Activated CD4-positive, alpha-beta T cell treated with anti-CD3 and anti-CD28 coated beads, Interleukin-2, Interleukin-6, amounts not matched to agents 100 ng/mL and 50 ng/mL, durations not matched to agents 16 hours and 8 hours (primary cell): Measurements from ENCODE around the gene ENOX2.
"Not testable (repeated sequence)": the region's sequence is repeated elsewhere in the genome, so short reads cannot be mapped to it uniquely, and the experiment has no call there.

Experiments
- DNase-seq: peaks from one replicate; pipeline ENCODE4 v3.0.0-alpha.2; 2020

Gene ENOX2

DNA sequence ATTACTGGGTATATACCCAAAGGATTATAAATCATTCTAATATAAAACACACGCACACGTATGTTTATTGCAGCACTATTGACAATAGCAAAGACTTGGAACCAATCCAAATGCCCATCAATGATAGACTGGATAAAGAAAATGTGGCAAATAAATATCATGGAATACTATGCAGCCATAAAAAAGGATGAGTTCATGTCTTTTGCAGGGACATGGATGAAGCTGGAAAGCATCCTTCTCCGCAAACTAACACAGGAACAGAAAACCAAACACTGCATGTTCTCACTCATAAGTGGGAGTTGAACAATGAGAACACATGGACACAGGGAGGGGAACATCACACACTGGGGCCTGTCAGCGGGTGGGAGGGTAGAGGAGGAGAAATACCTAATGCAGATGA is 83.6 kb downstream of the ENOX2 start:
- DNase-seq = not testable (repeated sequence)

DNA sequence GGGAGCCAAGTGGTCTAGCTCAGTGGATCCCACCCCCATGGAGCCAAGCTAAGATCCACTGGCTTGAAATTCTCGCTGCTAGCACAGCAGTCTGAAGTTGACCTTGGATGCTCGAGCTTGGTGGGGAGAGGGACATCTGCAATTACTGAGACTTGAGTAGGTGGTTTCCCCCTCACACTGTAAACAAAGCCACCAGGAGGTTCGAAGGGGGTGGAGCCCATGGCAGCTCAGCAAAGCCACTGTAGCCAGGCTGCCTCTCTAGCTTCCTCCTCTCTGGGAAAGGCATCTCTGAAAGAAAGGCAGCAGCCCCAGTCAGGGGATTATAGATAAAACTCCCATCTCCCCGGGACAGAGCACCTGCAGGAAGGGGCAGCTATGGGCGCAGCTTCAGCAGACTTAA is 89.1 kb downstream of the ENOX2 start:
- DNase-seq = not testable (repeated sequence)

DNA sequence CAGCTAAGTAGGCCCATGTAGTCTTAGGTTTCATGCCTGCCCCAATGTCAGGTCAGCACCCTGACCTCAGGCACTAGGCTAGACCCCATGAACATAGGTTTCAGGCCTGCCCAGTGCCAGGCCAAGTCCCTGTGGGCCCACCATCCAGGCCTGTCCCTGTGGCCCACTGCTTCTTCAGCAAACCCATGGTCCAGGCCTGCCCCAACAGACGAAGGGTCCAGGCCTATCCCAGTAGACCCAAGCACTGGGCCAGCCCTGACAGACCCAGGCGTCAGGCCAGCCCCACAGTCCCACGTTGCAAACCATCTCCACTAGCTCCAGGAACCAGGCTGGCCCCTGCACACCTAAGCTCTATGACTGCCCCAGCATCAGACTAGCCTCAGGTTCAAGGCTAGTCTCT is 92.4 kb downstream of the ENOX2 start:
- no peak for DNase-seq

DNA sequence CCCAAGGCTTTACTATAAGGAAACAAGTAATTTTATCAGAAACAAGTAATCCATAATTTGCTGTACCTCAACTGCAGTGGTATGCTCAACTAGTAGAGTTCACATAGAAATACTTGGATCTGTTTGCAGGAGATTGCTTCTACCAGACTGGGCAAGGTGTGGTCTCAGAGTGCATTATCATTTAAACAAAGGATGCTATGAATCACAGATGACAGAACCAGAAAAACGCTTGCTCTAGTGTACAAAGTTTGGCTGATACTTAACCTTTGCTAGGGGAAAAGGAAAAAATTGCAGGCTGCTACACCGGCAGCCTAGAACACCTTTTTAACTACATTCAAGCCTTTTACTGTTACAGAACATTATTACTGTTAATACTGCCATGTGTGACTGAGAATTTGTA is 97.1 kb downstream of the ENOX2 start:
- no peak for DNase-seq

DNA sequence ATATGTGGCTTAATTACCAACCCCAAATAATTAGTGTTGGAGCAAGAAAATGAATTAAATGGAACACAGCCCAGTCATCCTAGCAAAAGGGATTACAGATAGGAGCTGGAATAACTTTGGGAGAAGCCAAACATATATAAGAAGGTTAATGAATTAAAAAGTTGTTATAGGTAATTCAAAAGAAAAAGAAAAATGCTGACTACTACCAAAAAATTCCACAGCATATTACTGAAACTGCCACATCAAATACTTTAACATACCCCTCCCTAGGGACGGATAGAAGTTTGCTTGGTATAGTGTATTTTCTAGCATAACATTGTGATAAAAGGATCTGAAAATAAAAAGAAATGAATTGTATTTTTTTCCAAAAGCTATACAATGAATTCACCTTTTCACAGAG is 99.5 kb downstream of the ENOX2 start:
- no peak for DNase-seq

DNA sequence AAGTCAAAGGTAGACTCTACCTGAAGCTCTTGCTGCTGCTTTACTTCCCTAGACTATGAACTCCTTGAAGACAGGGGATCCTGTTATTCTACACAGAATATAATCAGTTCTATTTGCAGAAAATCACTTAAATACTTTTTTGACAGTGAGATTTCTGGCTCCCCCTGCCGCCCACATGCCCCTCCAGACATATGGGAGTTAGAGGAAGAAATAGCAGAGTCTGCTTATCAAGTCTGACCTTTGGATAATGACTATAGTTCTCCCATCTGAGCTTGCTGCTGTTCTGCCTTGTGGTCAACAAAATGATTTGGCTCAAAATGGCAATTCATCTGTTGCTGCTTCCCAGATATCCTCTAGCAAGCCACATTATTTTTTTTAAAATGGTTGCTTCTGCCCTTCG is 101.1 kb downstream of the ENOX2 start:
- DNase-seq = no peak

DNA sequence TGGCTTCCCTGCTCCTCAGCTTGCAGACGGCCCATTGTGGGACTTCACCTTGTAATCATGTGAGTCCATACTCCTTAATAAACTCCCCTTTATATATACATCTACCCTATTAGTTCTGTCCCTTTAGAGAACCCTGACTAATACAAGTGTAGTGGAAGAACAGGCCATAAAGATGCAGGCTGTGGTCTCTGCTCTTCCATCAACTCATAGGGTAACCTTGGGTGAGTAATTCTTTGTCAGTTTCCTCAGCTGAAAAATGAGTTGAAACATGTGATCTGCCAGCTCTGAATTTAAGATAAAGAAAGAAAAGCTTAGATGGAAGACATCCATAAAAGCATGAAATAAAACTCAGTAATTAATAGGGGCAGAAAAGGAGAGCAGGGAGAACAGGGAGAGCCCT is 103.6 kb downstream of the ENOX2 start:
- DNase-seq = no peak

DNA sequence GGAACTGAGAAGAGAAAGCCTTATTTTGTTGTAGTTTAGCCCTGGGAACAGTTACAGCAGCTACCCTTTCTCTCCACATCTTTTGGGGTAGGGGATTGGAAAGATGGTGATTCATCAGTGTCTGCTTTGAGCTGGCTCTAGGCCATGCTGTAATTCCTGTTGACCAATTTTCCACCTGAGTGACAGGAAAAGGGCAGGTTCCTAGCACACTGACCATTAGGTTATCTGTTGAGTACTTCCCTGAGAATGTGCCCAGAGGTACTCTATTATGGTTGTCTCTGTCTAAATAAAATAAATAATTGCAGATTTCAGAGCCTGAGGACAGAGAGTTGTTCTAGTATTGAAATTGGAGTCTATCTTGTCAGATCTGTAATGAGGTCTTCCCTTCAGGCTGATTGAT is 109.0 kb downstream of the ENOX2 start:
- no peak for DNase-seq

DNA sequence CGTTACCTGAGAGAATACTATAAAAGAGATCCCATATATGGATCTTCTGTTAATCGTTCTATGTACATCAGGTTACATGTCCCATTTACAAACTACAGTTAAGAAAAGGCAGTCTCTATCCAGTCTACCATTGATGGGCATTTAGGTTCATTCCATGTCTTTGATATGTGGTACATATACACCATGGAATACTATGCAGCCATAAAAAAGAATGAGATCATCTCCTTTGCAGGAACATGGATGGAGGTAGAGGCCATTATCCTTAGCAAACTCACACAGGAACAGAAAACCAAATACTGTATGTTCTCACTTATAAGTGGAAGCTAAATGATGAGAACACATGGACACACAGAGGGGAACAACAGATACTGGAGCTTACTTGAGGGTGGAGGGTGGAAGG is 111.1 kb downstream of the ENOX2 start:
- DNase-seq = not testable (repeated sequence)

DNA sequence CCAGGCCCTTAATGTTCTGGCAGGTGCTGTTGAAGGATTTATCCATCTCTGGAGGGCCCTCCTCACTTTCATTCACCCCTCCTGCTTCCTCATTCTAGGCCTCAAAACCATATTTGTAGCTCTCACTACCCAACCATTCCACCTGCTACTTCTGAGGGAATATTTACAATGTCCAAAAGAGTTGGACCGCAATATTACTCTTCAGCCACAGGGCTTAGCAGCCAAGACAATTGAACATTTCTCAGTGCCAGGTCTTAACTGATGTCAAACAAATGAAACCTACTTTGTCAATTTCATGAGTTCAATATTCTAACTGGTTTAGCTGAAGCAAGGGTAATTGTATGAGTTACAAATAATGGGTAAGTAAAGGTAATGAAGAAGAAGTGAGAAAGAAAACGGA is 113.2 kb downstream of the ENOX2 start:
- DNase-seq = no peak

DNA sequence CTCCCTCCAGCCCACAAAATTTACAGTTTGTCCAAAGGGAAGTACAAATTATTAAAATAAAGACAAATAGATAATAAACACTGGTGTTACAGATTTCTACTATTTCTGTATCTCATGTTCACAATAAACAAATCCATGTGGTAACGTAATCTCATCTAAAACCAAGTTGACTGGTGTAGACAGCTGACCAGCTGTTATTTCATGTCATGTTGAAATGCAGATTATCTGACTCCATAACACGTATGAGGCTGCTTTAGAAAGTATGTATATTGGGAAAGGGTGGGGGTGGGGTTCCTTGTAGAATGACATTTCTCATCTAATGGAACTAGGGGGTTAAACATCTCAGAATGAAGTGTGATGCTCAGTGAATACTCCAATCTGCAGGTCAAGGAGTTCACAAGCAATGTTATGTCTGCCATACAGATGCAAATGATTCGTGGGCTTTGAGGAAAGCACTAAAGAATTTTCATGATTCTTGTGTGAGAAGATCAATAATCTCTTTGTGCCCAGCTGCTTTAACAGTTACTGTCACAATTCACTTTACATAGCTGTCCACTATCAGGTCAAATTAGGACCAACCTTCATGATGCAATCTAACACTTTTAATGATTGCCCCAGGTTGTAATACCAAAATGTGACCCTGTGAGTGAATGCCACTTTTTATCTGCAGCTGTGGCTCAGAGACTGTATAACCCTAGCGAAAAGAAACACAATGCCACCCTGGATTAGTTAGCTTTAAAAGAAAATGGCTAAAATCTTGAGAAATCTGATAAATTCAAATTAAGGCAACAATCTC is 114.0 kb downstream of the ENOX2 start:
- DNase-seq = no peak

DNA sequence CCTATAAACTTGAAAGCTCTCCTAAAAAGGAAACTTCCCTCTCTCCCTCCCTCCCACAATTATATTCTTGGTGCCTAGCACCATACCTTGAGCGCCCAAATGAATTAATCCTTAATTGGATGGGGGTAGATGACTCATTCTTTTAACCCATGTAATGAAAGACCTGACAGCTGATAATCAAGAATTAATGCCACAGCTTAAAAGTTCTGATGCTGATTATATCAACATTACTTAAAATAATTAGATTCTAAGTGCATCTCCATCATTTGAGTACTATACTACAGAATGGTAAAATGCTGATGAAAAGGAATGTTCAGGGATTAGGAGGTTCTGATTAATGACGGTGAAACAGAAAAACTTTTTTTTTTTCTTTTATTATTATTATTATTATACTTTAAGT is 117.0 kb downstream of the ENOX2 start:
- no peak for DNase-seq

DNA sequence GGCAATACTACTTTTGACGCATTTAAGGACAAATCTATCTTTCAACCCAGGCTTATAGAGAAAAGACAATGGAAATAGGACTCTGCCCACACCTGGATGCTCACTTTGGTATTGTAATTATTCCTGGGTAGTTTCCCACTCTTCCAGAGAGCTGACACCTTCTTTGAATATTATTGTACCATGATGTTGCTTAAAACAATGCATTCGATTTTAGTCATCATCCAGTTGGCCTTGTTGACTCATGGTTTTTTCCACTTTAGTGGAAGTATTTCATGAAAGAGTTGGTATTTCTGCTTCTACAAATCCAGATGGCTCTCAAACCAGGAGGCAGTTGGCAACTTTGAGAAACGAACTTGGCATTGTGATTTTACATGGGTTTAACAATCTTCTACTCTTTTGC is 124.2 kb downstream of the ENOX2 start:
- DNase-seq = no peak

DNA sequence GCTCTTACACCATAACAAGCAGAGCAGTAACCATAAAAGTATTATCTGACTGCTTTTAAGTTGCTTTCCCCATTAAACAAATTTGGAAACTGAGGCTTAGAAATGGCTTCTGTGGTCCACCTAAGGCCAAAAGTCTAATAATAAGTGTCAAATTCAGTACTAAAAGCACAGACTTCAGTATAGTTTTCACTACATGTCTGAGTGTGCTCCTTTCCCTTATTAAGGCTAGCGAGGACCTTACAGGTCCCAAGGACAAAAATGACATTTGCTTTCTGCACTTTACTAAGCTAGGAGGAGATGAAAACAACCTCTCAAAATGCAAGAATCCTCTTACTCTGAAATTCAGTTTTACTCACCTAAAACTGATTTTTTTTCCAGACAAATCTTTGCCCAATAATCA is 127.2 kb downstream of the ENOX2 start:
- no peak for DNase-seq

DNA sequence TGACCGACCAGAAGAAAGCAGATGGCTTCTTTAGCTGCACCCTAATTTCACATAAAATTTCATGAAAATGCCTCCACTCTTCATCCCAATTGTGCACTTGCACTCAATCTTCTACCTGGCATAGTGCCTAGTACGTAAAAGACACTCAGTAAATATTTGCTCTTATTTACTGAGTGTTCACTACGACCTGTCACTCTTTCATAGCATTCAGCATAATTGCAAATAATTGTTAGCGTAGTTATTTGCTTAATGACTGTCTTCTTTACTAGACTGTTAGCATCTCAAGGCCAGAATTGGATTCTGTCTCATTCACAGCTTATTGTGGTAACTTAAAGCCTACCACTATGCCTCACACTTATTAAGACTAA is 130.2 kb downstream of the ENOX2 start:
- DNase-seq = no peak

DNA sequence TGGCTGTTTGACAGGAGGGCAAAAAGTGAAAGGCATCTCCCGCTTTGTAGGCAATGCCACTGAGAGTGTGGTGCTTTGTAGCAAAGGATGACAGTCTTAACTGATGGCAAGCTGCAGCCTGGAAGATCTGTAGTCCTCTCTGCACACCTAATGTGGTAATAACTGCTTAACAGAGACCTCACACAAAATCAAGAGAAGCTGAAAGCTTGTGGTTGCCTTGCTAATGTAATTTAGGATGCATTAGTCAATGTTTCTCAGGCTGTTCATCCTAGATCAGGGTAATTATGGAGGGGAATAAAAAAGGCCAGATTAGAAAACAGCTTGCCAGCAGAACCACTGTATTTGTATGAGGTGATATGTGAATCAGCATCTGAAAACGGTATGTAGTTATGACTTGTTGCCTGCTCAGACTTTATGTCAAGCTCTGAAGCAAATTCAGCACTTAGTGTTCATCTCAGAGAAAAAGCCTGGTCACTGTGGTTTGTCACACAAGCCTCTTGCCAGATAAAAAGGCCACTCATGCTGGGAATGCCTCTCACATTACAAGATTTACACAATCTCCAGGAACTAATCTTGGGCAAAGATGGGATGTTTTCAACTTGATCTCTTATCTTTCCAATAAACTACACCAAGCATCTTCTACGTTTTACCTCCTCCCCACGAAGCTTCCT is 130.8 kb downstream of the ENOX2 start:
- peak; percentile 33 for DNase-seq

DNA sequence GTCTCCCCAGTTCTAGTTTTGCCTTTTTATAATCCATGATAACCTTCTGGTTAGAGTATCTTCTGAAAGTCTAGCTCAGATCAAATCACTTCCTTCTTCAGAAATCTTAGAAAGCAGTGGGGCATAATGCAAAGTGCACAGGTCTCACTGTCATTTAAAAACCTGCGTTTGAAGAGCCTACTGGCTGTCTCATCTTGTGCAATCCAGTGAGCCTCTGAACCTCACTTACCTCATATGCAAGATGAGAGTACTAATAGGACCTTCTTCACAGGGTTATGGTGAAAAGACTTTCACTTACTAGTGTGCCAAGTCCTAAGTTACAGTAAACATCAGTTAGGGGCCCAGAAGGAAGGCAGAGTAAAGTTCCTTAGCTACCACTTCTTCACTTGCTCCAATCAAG is 131.4 kb downstream of the ENOX2 start:
- peak; percentile 16 for DNase-seq

DNA sequence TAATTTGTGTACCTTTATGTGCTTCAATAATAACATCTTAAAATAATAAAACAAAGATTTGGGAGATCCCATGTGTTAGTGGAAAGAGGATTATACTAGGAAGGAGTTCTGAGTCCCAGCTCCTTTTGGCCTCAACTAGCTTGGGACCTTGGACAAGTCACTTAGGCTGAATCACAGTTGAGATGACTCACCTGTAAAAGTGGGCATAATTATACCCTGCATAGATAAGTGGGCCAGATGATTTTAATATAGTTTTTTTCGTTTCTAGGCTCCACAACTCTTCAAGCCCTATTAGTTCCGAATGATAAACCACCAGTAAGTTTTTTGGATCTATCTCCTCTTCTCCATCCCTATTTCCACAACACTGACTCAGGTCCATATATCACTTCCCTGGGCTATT is 131.8 kb downstream of the ENOX2 start:
- no peak for DNase-seq

DNA sequence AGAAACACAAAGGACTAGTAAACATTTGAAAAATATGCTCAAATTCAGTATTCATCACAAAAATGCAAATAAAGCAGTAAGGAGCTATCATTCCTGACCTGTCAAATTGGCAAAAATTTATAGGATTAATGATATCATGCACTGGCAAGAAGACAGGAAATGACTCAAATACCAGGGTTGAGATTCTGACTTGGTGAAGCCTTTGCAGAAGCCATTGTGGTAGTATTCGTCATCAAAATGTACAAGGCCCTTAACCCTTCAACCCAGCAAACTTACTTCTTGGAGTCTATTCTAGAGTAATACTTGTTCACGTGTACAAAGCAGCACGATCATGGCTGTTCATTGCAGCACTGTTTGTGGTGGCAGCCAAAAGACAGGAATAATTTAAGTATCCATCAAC is 132.4 kb downstream of the ENOX2 start:
- peak; percentile 42 for DNase-seq

DNA sequence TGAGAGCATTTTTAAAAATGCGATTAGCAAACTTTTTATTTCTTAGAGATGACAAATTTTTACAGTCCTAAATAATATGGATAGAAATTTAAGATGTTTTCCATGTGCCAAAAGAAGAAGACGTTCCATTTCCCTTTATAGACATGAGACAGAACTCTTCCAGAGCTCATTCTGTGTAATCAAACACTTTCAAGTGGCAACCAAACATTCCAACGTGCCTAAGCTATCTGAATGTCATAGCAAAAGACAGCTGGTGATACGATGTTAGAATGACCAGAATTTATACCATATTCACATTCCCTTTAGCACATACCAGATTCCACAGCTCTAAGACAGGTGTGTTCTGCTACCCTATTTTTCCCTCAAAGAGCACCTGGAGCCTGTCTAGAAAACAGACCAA is 133.2 kb downstream of the ENOX2 start:
- DNase-seq = no peak

DNA sequence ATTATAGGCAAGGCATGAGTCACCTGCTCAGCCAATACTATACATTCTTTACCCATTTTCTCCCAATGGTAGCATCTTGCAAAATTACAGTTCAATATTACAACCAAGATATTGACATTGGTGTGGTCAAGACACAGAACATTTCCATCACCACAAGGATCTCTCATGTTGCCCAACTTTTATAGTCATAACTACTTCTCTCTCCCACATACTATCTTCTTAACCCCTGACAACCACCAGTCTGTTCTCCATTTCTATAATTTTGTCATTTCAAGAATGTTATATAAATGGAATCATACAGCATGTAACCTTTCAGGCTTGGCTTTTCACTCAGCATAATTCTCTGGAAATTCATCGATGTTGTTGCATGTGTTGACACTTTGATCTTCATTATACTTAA is 144.9 kb downstream of the ENOX2 start:
- no peak for DNase-seq

DNA sequence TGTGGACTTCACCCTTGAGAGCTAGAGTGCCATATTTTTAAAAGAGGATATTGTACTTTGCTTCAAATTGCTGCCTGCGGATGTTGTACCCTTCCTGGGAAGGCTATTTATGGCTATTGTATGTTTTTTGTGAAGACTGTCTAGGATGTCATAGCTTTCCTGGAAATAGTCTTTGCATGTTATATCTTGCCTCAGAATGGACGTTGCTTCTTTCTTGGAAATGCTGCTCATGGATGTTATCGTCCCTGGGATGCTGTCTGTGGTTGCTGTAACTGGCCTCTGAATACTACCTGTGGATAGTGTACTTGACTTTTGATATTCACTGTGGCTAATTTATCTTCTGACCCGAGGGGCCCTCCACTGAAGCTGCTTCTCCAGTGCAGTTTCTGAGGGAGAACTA is 146.8 kb downstream of the ENOX2 start:
- no peak for DNase-seq

DNA sequence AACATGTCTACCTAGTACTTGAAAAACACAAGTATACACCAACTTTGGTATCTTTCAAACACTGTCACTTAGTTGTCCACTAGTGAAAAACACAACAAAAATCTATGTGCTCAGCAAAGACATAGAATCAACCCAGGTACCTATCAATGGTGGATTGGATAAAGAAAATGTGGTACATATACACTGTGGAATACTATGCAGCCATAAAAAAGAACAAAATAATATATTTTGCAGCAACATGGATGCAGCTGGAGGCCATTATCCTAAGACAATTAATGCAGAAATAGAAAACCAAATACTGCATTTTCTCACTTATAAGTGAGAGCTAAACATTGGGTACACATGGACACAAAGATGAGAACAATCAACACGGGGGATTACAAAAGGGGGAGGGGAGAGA is 148.7 kb downstream of the ENOX2 start:
- no peak for DNase-seq

DNA sequence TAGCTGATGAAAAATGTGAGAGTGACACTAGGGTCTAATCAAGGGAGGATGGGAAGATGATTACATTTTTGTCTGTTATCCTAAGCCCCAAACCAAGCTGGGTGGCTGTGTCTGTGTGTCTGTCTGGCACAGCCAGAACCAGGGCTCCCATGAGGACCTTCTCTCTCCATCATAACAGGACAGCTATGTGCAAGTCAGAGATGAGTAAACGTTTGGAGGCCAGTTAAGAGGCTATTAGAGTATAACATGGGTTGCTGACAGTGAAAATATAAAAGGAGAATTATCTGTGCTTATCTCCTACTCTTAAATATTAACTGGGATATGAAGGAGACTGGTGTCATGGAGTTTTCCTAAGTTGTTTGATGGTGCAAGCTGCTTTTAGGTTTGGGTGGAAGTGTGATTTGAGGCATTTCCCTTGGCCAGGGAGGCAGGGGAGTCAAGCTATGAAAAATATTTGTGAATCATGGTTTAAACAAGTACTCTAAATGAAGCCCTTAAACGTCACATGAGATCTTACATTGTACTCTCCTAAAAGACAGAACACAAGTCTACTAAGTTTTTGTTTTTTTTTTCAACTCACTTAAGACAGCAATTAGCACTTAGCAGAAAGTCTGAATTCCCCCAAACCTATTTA is 156.2 kb downstream of the ENOX2 start:
- DNase-seq = no peak
